HepG2 (cell line): ENCODE data around the gene OLAH. TPM values are rescaled to one million over a fixed set of nuclear protein-coding genes. Genes with fewer than 3 reads are reported as not detected.

ENCODE experiments used
- BCL6 ChIP-seq: IDR thresholded peaks from 2 replicates; pipeline ENCODE4 v1.6.1; 2016; ENCODE audit warnings: missing genetic modification reagents, missing compliant biosample characterization
- CHCHD3 ChIP-seq: sonication (generic); formaldehyde crosslinking; IDR thresholded peaks from 2 replicates; pipeline ENCODE4 v1.8.0; 2022; ENCODE audit warnings: mild to moderate bottlenecking, missing genetic modification reagents, moderate library complexity
- CSRNP1 ChIP-seq: sonication (generic); formaldehyde crosslinking; IDR thresholded peaks from 2 replicates; pipeline ENCODE4 v1.8.1; 2023; ENCODE audit warnings: mild to moderate bottlenecking, missing genetic modification reagents
- FOXK1 ChIP-seq: sonication (generic); formaldehyde crosslinking; IDR thresholded peaks from 2 replicates; pipeline ENCODE4 v1.4.0; 2020; ENCODE audit warnings: low read depth, missing genetic modification reagents, borderline replicate concordance
- LCORL ChIP-seq, 2 experiments: fragments of 450-650 bp in 1 of 2; sonication (generic) in 1 of 2; formaldehyde crosslinking in 1 of 2; IDR thresholded peaks; 2 replicates each; pipeline versions ENCODE4 v1.5.0 to v1.6.1; 2017 to 2020; ENCODE audit warnings: antibody characterized with exemption in 1 of 2, missing genetic modification reagents in 1 of 2
- MEF2D ChIP-seq: sonication (generic); formaldehyde crosslinking; IDR thresholded peaks from 2 replicates; pipeline ENCODE4 v1.5.1; 2020; ENCODE audit warnings: mild to moderate bottlenecking, missing genetic modification reagents
- MEIS2 ChIP-seq: sonication (generic); formaldehyde crosslinking; IDR thresholded peaks from 2 replicates; pipeline ENCODE4 v1.9.0; 2021; ENCODE audit warnings: mild to moderate bottlenecking, missing genetic modification reagents
- RFX5 ChIP-seq: IDR thresholded peaks from 2 replicates; pipeline ENCODE4 v1.6.1; 2011; ENCODE audit warnings: low read depth, low read length, improper control_type of control experiment
- SETDB1 ChIP-seq: sonication (generic); formaldehyde crosslinking; IDR thresholded peaks from 2 replicates; pipeline ENCODE4 v1.5.1; 2020; ENCODE audit warnings: missing genetic modification reagents, mild to moderate bottlenecking, borderline replicate concordance
- SP4 ChIP-seq: sonication (generic); formaldehyde crosslinking; IDR thresholded peaks from 2 replicates; pipeline ENCODE4 v1.8.1; 2023; ENCODE audit warnings: mild to moderate bottlenecking, missing genetic modification reagents
- TBX3 ChIP-seq: fragments of 450-650 bp; IDR thresholded peaks from 2 replicates; pipeline ENCODE4 v1.6.1; 2017; ENCODE audit warnings: antibody characterized with exemption, mild to moderate bottlenecking, inconsistent platforms, borderline replicate concordance
- UBTF ChIP-seq: sonication (generic); formaldehyde crosslinking; IDR thresholded peaks from 2 replicates; pipeline ENCODE4 v1.4.0; 2020; ENCODE audit warnings: mild to moderate bottlenecking, missing genetic modification reagents
- ZBTB10 ChIP-seq: sonication (generic); formaldehyde crosslinking; IDR thresholded peaks from 2 replicates; pipeline ENCODE4 v1.4.0; 2020; ENCODE audit warnings: missing genetic modification reagents, borderline replicate concordance
- ZBTB38 ChIP-seq: sonication (generic); formaldehyde crosslinking; IDR thresholded peaks from 2 replicates; pipeline ENCODE4 v1.5.1; 2020; ENCODE audit warnings: mild to moderate bottlenecking, missing genetic modification reagents
- ZC3H4 ChIP-seq: sonication (generic); formaldehyde crosslinking; IDR thresholded peaks from 2 replicates; pipeline ENCODE4 v1.4.0; 2020; ENCODE audit warnings: missing genetic modification reagents, borderline replicate concordance
- ZNF18 ChIP-seq: sonication (generic); formaldehyde crosslinking; IDR thresholded peaks from 2 replicates; pipeline ENCODE4 v1.8.0; 2022; ENCODE audit warnings: mild to moderate bottlenecking, missing genetic modification reagents; ENCODE audit not compliant: insufficient replicate concordance
- ZNF292 ChIP-seq: sonication (generic); formaldehyde crosslinking; IDR thresholded peaks from 2 replicates; pipeline ENCODE4 v1.8.1; 2022; ENCODE audit warnings: mild to moderate bottlenecking, low read depth, missing genetic modification reagents, borderline replicate concordance
- polyA plus RNA-seq, 8 experiments: library from polyadenylated mRNA; depleted of rRNA in 3 of 8; stranded (reverse) in 7 of 8; unstranded in 1 of 8; fragments of >200 nt; fragmentation: Illumina TruSeq in 4 of 8; extraction: Trizol in 4 of 8; gene quantifications; 2 replicates each; pipeline versions ENCODE4 v1.2.1 to v1.2.3, GENCODE V29; 2011 to 2016; ENCODE audit warnings: low read depth in 4 of 8, missing spikeins in 1 of 8, mixed read lengths in 1 of 8; ENCODE audit not compliant: insufficient read depth in 1 of 8
- total RNA-seq, 5 experiments: library from RNA; depleted of rRNA; stranded (reverse); fragments of >200 nt; fragmentation: Illumina TruSeq; extraction: Trizol; gene quantifications; 2 replicates each; pipeline ENCODE4 v1.2.3, GENCODE V29; 2016; ENCODE audit warnings: low read depth in 1 of 5

The OLAH gene
- total and polyA plus RNA-seq, 2 of the 13 experiments (the other 11 are each of a cell fraction or from before 2014, with no cell fraction given) = 0.13 TPM; not detected in 1

- peak; percentile 99 for TF ChIP-seq CSRNP1 (CRISPR knock-in tag)
- peak; percentile 88 for TF ChIP-seq UBTF (CRISPR knock-in tag)
- peak; percentile 67; the same call in 1 of the 2 replicates for TF ChIP-seq FOXK1 (CRISPR knock-in tag)
- TF ChIP-seq BCL6 (CRISPR knock-in tag) = peak; percentile 31
- TF ChIP-seq LCORL (IDR thresholded peaks at IDR 0.05) = no peak
- TF ChIP-seq LCORL (CRISPR knock-in tag; IDR thresholded peaks at IDR 0.05) = peak; percentile 60
- no peak for TF ChIP-seq RFX5
- no peak for TF ChIP-seq CHCHD3
- TF ChIP-seq MEIS2 (CRISPR knock-in tag) = peak; percentile 37; the same call in 1 of the 2 replicates
- TF ChIP-seq ZBTB38 (CRISPR knock-in tag) = peak; percentile 85
- peak; percentile 87 for TF ChIP-seq SP4 (CRISPR knock-in tag)
- TF ChIP-seq TBX3 = no peak
- TF ChIP-seq SETDB1 (CRISPR knock-in tag) = no peak
- peak; percentile 48; the same call in 1 of the 2 replicates for TF ChIP-seq MEF2D (CRISPR knock-in tag)
- no peak for TF ChIP-seq ZC3H4 (CRISPR knock-in tag)
- TF ChIP-seq ZNF292 (CRISPR knock-in tag) = no peak
- TF ChIP-seq ZBTB10 (CRISPR knock-in tag) = peak; percentile 86; the same call in 1 of the 2 replicates
- TF ChIP-seq ZNF18 = peak; percentile 81
Observed at GRCh38 chr10:15097011-15097812, 53.5 kb downstream of the OLAH start, which contains the start of gene RPP38 (continued).
